ENCODE measurements around the gene PRR35.
A peak's percentile ranks its signal among the peaks of the same experiment; 100 is the strongest.

Gene PRR35

GRCh38 chr16:591231-591630, 31.0 kb downstream of the PRR35 start:
- TF ChIP-seq EZH2phosphoT487 (IDR thresholded peaks at IDR 0.05; ENCODE audit: borderline replicate concordance, low read length), result no peak
- TF ChIP-seq, protein P1, sequence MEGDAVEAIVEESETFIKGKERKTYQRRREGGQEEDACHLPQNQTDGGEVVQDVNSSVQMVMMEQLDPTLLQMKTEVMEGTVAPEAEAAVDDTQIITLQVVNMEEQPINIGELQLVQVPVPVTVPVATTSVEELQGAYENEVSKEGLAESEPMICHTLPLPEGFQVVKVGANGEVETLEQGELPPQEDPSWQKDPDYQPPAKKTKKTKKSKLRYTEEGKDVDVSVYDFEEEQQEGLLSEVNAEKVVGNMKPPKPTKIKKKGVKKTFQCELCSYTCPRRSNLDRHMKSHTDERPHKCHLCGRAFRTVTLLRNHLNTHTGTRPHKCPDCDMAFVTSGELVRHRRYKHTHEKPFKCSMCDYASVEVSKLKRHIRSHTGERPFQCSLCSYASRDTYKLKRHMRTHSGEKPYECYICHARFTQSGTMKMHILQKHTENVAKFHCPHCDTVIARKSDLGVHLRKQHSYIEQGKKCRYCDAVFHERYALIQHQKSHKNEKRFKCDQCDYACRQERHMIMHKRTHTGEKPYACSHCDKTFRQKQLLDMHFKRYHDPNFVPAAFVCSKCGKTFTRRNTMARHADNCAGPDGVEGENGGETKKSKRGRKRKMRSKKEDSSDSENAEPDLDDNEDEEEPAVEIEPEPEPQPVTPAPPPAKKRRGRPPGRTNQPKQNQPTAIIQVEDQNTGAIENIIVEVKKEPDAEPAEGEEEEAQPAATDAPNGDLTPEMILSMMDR (IDR thresholded peaks at IDR 0.05; ENCODE audit: low read depth, low read length, poor library complexity, severe bottlenecking), result no peak
- Histone ChIP-seq H3K27ac (ENCODE audit: low read depth, low read length) (no peak overlapping the region), H3K9me2 (replicated peaks; ENCODE audit: control insufficient read depth, low read length) (no peaks in the 10 kb centered on the region), H3K4me2 (ENCODE audit: low read length) (peak overlapping the region; percentile 91), H3K27me3 (ENCODE audit: control insufficient read depth, low read length) (no peaks in the 10 kb centered on the region), H3K79me2 (ENCODE audit: control insufficient read depth, low read length) (peaks cover 70% of the 10 kb centered on the region), H3K4me1 (ENCODE audit: control insufficient read depth, low read length) (peaks cover 43% of the 10 kb centered on the region), H4K20me1 (ENCODE audit: control insufficient read depth, insufficient read depth, low read depth, low read length) (peaks cover 4% of the 10 kb centered on the region; the same call in 1 of the 2 replicates), H3K9me3 (ENCODE audit: control insufficient read depth, insufficient read depth, low read length) (no peaks in the 10 kb centered on the region), H3F3A (ENCODE audit: control insufficient read depth, insufficient read depth) (no peaks in the 10 kb centered on the region), H3K4me3 (ENCODE audit: low read length) (peak overlapping the region; percentile 79), H3K36me3 (ENCODE audit: control insufficient read depth, low read length) (peaks cover 9% of the 10 kb centered on the region)

DNA sequence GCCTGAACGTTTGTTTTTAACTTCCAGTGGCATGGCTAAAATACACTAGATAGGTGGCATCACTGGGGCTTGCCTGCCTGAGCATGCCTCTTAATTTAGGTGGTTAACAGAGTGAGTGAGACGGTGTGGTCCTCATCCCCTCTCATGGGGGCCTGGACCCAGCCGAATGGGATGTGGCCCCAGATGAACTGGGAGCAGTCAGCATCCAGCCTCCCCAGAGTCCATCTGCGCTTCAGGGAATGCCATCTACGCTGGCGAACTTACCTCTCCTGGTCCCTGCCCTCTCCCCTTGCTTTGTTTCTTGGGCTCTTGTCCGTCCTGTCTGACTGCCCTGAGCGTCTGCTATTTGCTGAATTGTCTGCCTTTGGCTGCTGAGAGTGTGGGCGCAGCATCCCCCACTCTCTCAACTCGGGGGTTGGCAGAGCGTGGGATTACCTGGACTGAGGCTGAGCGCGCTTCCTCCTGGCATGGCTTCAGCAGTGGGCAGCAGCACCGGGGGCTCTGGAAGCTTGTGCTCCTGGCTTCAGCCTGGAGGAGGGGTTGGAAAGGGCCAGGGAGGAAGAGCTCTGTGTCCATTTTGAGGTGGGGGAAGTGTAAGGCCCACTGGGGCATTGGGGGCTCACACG, 31.8 kb downstream of the PRR35 start:
- Histone ChIP-seq H3K4me3 (ENCODE audit: low read length) (no peak overlapping the region), H3K9me2 (replicated peaks; ENCODE audit: control insufficient read depth, low read length) (no peaks in the 10 kb centered on the region), H3K4me2 (ENCODE audit: low read length) (peak overlapping the region; percentile 38; the same call in 1 of the 2 replicates), H3K4me1 (ENCODE audit: control insufficient read depth, low read length) (peaks cover 43% of the 10 kb centered on the region), H3F3A (ENCODE audit: control insufficient read depth, insufficient read depth) (no peaks in the 10 kb centered on the region), H3K27me3 (ENCODE audit: control insufficient read depth, low read length) (no peaks in the 10 kb centered on the region), H3K36me3 (ENCODE audit: control insufficient read depth, low read length) (peaks cover 9% of the 10 kb centered on the region), H3K27ac (ENCODE audit: low read depth, low read length) (no peak overlapping the region), H3K79me2 (ENCODE audit: control insufficient read depth, low read length) (peaks cover 75% of the 10 kb centered on the region), H3K9me3 (ENCODE audit: control insufficient read depth, insufficient read depth, low read length) (no peaks in the 10 kb centered on the region), H4K20me1 (ENCODE audit: control insufficient read depth, insufficient read depth, low read depth, low read length) (peaks cover 4% of the 10 kb centered on the region; the same call in 1 of the 2 replicates)
- no peak for TF ChIP-seq EZH2phosphoT487 (IDR thresholded peaks at IDR 0.05; ENCODE audit: borderline replicate concordance, low read length)
- TF ChIP-seq, protein P1 (IDR thresholded peaks at IDR 0.05; ENCODE audit: low read depth, low read length, poor library complexity, severe bottlenecking), result no peak

GRCh38 chr16:592518-593306, 32.5 kb downstream of the PRR35 start:
- Histone ChIP-seq H3K27me3 (ENCODE audit: control insufficient read depth, low read length) (no peaks in the 10 kb centered on the region), H3K36me3 (ENCODE audit: control insufficient read depth, low read length) (peaks cover 8% of the 10 kb centered on the region), H3K79me2 (ENCODE audit: control insufficient read depth, low read length) (peaks cover 69% of the 10 kb centered on the region), H3K9me2 (replicated peaks; ENCODE audit: control insufficient read depth, low read length) (no peaks in the 10 kb centered on the region), H3K27ac (ENCODE audit: low read depth, low read length) (no peak overlapping the region), H3K9me3 (ENCODE audit: control insufficient read depth, insufficient read depth, low read length) (no peaks in the 10 kb centered on the region), H3K4me1 (ENCODE audit: control insufficient read depth, low read length) (peaks cover 37% of the 10 kb centered on the region), H3K4me2 (ENCODE audit: low read length) (peak overlapping the region; percentile 38), H3F3A (ENCODE audit: control insufficient read depth, insufficient read depth) (no peaks in the 10 kb centered on the region), H3K4me3 (ENCODE audit: low read length) (peak overlapping the region; percentile 12; the same call in 1 of the 2 replicates), H4K20me1 (ENCODE audit: control insufficient read depth, insufficient read depth, low read depth, low read length) (peaks cover 4% of the 10 kb centered on the region; the same call in 1 of the 2 replicates)
- TF ChIP-seq EZH2phosphoT487 (IDR thresholded peaks at IDR 0.05; ENCODE audit: borderline replicate concordance, low read length), result no peak
- TF ChIP-seq, protein P1 (IDR thresholded peaks at IDR 0.05; ENCODE audit: low read depth, low read length, poor library complexity, severe bottlenecking), result no peak

All from DOHH2 (cell line).